HepG2 (cell line): ENCODE data around the gene REM2. TPM values are rescaled to one million over a fixed set of nuclear protein-coding genes. Genes with fewer than 3 reads are reported as not detected.
A peak's percentile ranks its signal among the peaks of the same experiment; 100 is the strongest.

Experiments used
- AGO2 ChIP-seq: fragments of 200-400 bp; formaldehyde crosslinking; optimal IDR thresholded peaks from 2 replicates; pipeline ENCODE3; 2017; ENCODE audit warnings: mild to moderate bottlenecking, low read depth, low read length, moderate library complexity
- ARNT ChIP-seq: fragments of 450-650 bp; IDR thresholded peaks from 2 replicates; pipeline ENCODE4 v1.6.1; 2017
- CAMTA2 ChIP-seq: sonication (generic); formaldehyde crosslinking; IDR thresholded peaks from 2 replicates; pipeline ENCODE4 v1.4.0; 2020; ENCODE audit warnings: mild to moderate bottlenecking, missing genetic modification reagents, borderline replicate concordance
- CREB1 ChIP-seq, 2 experiments: fragments of 450-650 bp in 1 of 2; IDR thresholded peaks; 2 replicates each; pipeline ENCODE4 v1.6.1; 2016 to 2017; ENCODE audit warnings: control low read depth in 1 of 2, mild to moderate bottlenecking in 1 of 2, missing compliant biosample characterization in 1 of 2, missing genetic modification characterization in 1 of 2
- CTCF ChIP-seq: sonication (generic); formaldehyde crosslinking; IDR thresholded peaks from 2 replicates; pipeline ENCODE4 v1.5.0; 2020; ENCODE audit warnings: mild to moderate bottlenecking, missing genetic modification reagents, moderate library complexity
- ELF3 ChIP-seq: IDR thresholded peaks from 2 replicates; pipeline ENCODE4 v1.6.1; 2016; ENCODE audit warnings: missing genetic modification reagents, missing compliant biosample characterization
- FOSL1 ChIP-seq: sonication (generic); formaldehyde crosslinking; IDR thresholded peaks from 2 replicates; pipeline ENCODE4 v1.9.0; 2021; ENCODE audit warnings: missing genetic modification reagents, borderline replicate concordance
- FOXP4 ChIP-seq: sonication (generic); formaldehyde crosslinking; IDR thresholded peaks from 2 replicates; pipeline ENCODE4 v1.4.0; 2020; ENCODE audit warnings: missing genetic modification reagents
- HOXA3 ChIP-seq: sonication (generic); formaldehyde crosslinking; IDR thresholded peaks from 2 replicates; pipeline ENCODE4 v1.5.0; 2020; ENCODE audit warnings: missing genetic modification reagents
- MED8 ChIP-seq: sonication (generic); formaldehyde crosslinking; IDR thresholded peaks from 2 replicates; pipeline ENCODE4 v1.8.1; 2023; ENCODE audit warnings: mild to moderate bottlenecking, missing genetic modification reagents; ENCODE audit not compliant: insufficient replicate concordance
- NR1H2 ChIP-seq: sonication (generic); formaldehyde crosslinking; IDR thresholded peaks from 2 replicates; pipeline ENCODE4 v1.8.1; 2022; ENCODE audit warnings: low read depth, missing genetic modification reagents, borderline replicate concordance
- PITX1 ChIP-seq: sonication (generic); formaldehyde crosslinking; IDR thresholded peaks from 2 replicates; pipeline ENCODE4 v1.5.1; 2020; ENCODE audit warnings: mild to moderate bottlenecking, missing genetic modification reagents
- RBM22 ChIP-seq: fragments of 200-400 bp; formaldehyde crosslinking; optimal IDR thresholded peaks from 2 replicates; pipeline ENCODE3; 2017; ENCODE audit warnings: mild to moderate bottlenecking, low read length, moderate library complexity
- THYN1 ChIP-seq: sonication (generic); formaldehyde crosslinking; IDR thresholded peaks from 2 replicates; pipeline ENCODE4 v1.8.1; 2023; ENCODE audit warnings: low read depth, mild to moderate bottlenecking, moderate library complexity, missing genetic modification reagents, borderline replicate concordance
- ZBTB20 ChIP-seq: sonication (generic); formaldehyde crosslinking; IDR thresholded peaks from 2 replicates; pipeline ENCODE4 v1.8.1; 2023; ENCODE audit warnings: missing genetic modification reagents, low read depth, mild to moderate bottlenecking, borderline replicate concordance
- ZNF670 ChIP-seq: sonication (generic); formaldehyde crosslinking; IDR thresholded peaks from 2 replicates; pipeline ENCODE4 v1.8.0; 2022; ENCODE audit warnings: mild to moderate bottlenecking, missing genetic modification reagents, borderline replicate concordance
- ZNF724P ChIP-seq: sonication (generic); formaldehyde crosslinking; IDR thresholded peaks from 2 replicates; pipeline ENCODE4 v1.8.0; 2022; ENCODE audit warnings: missing genetic modification reagents, borderline replicate concordance
- ZNF839 ChIP-seq: sonication (generic); formaldehyde crosslinking; IDR thresholded peaks from 2 replicates; pipeline ENCODE4 v1.4.0; 2020; ENCODE audit warnings: missing genetic modification reagents, mild to moderate bottlenecking, borderline replicate concordance
- ZSCAN12 ChIP-seq: sonication (generic); formaldehyde crosslinking; IDR thresholded peaks from 2 replicates; pipeline ENCODE4 v1.9.0; 2021; ENCODE audit warnings: mild to moderate bottlenecking, missing genetic modification reagents
- ZSCAN20 ChIP-seq: sonication (generic); formaldehyde crosslinking; IDR thresholded peaks from 2 replicates; pipeline ENCODE4 v1.4.0; 2020; ENCODE audit warnings: missing genetic modification reagents, mild to moderate bottlenecking, borderline replicate concordance
- polyA plus RNA-seq, 8 experiments: library from polyadenylated mRNA; depleted of rRNA in 3 of 8; stranded (reverse) in 7 of 8; unstranded in 1 of 8; fragments of >200 nt; fragmentation: Illumina TruSeq in 4 of 8; extraction: Trizol in 4 of 8; gene quantifications; 2 replicates each; pipeline versions ENCODE4 v1.2.1 to v1.2.3, GENCODE V29; 2011 to 2016; ENCODE audit warnings: low read depth in 4 of 8, missing spikeins in 1 of 8, mixed read lengths in 1 of 8; ENCODE audit not compliant: insufficient read depth in 1 of 8
- total RNA-seq, 5 experiments: library from RNA; depleted of rRNA; stranded (reverse); fragments of >200 nt; fragmentation: Illumina TruSeq; extraction: Trizol; gene quantifications; 2 replicates each; pipeline ENCODE4 v1.2.3, GENCODE V29; 2016; ENCODE audit warnings: low read depth in 1 of 5
- TF ChIP-seq, protein P1 (sequence below): sonication (generic); formaldehyde crosslinking; IDR thresholded peaks from 2 replicates; pipeline ENCODE4 v1.8.1; 2022; ENCODE audit warnings: mild to moderate bottlenecking, missing genetic modification reagents
- TF ChIP-seq, protein P2 (sequence below): sonication (generic); formaldehyde crosslinking; IDR thresholded peaks from 2 replicates; pipeline ENCODE4 v1.5.0; 2020; ENCODE audit warnings: missing genetic modification reagents

The REM2 gene
- total and polyA plus RNA-seq, 2 of the 13 experiments (the other 11 are each of a cell fraction or from before 2014, with no cell fraction given): 0.20 TPM; not detected in 1

GRCh38 chr14:22836301-22837113 lies 46.5 kb upstream of the REM2 start, which contains the start of gene MMP14 (continued):
- 0 out of 2 replicates have a peak, but pooled peaks have one; percentile 36 for TF ChIP-seq ZBTB20 (CRISPR knock-in tag)
- peak; percentile 23; the same call in 1 of the 2 replicates for TF ChIP-seq NR1H2 (CRISPR knock-in tag)
- TF ChIP-seq CREB1 (IDR thresholded peaks at IDR 0.05): no peak
- no peak for TF ChIP-seq CREB1 (CRISPR knock-in tag; IDR thresholded peaks at IDR 0.05)
- TF ChIP-seq ZSCAN12 (CRISPR knock-in tag): 0 out of 2 replicates have a peak, but pooled peaks have one; percentile 6
- 0 out of 2 replicates have a peak, but pooled peaks have one; percentile 37 for TF ChIP-seq HOXA3 (CRISPR knock-in tag)
- 0 out of 2 replicates have a peak, but pooled peaks have one; percentile 29 for TF ChIP-seq ZNF670 (CRISPR knock-in tag)
- no peak for TF ChIP-seq ARNT
- no peak for TF ChIP-seq MED8
- 0 out of 2 replicates have a peak, but pooled peaks have one; percentile 19 for TF ChIP-seq THYN1 (CRISPR knock-in tag)
- TF ChIP-seq ELF3: no peak
- TF ChIP-seq FOXP4 (CRISPR knock-in tag): no peak; the same call in 1 of the 2 replicates
- TF ChIP-seq, protein P1, sequence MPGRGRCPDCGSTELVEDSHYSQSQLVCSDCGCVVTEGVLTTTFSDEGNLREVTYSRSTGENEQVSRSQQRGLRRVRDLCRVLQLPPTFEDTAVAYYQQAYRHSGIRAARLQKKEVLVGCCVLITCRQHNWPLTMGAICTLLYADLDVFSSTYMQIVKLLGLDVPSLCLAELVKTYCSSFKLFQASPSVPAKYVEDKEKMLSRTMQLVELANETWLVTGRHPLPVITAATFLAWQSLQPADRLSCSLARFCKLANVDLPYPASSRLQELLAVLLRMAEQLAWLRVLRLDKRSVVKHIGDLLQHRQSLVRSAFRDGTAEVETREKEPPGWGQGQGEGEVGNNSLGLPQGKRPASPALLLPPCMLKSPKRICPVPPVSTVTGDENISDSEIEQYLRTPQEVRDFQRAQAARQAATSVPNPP: no peak; the same call in 1 of the 2 replicates
- 0 out of 2 replicates have a peak, but pooled peaks have one; percentile 28 for TF ChIP-seq PITX1 (CRISPR knock-in tag)
- peak; percentile 26 for TF ChIP-seq RBM22
- TF ChIP-seq, protein P2, sequence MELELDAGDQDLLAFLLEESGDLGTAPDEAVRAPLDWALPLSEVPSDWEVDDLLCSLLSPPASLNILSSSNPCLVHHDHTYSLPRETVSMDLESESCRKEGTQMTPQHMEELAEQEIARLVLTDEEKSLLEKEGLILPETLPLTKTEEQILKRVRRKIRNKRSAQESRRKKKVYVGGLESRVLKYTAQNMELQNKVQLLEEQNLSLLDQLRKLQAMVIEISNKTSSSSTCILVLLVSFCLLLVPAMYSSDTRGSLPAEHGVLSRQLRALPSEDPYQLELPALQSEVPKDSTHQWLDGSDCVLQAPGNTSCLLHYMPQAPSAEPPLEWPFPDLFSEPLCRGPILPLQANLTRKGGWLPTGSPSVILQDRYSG: peak; percentile 53; the same call in 1 of the 2 replicates
- TF ChIP-seq CTCF (CRISPR knock-in tag): peak; percentile 42; the same call in 1 of the 2 replicates
- 0 out of 2 replicates have a peak, but pooled peaks have one; percentile 42 for TF ChIP-seq ZNF724P (CRISPR knock-in tag)
- TF ChIP-seq ZNF839 (CRISPR knock-in tag): 0 out of 2 replicates have a peak, but pooled peaks have one; percentile 63
- TF ChIP-seq AGO2: peak; percentile 93
- TF ChIP-seq FOSL1 (CRISPR knock-in tag): peak; percentile 33; the same call in 1 of the 2 replicates
- peak; percentile 52; the same call in 1 of the 2 replicates for TF ChIP-seq ZSCAN20 (CRISPR knock-in tag)
- TF ChIP-seq CAMTA2 (CRISPR knock-in tag): peak; percentile 73; the same call in 1 of the 2 replicates
